B cell (primary cell): ENCODE results near the gene GNLY. TPM values are rescaled to one million over a fixed set of nuclear protein-coding genes. Genes with fewer than 3 reads are reported as not detected.

Source experiments
- ATAC-seq: fragments of 200-7000 bp; cut with Tn5 transposase; one replicate; pipeline ENCODE4 v1.10.0; 2021; ENCODE audit warnings: low read depth, mild to moderate bottlenecking, moderate number of reproducible peaks, moderate library complexity
- CTCF ChIA-PET: fragments of 350-600 bp; sonication (Branson Sonifier 250); formaldehyde crosslinking; loops from one replicate; lab custom pipeline; 2021; ENCODE audit warnings: antibody characterized with exemption, inconsistent platforms; lab: Charles Lee
- POLR2A ChIA-PET: fragments of 350-600 bp; sonication (Branson Sonifier 250); formaldehyde crosslinking; loops from one replicate; lab custom pipeline; 2021; ENCODE audit warnings: antibody characterized with exemption; lab: Charles Lee
- DNase-seq: peaks from one replicate; pipeline ENCODE4 v3.0.0; 2013
- H2AFZ ChIP-seq: 2 replicates; pipeline ENCODE4 v1.6.1; 2012; ENCODE audit warnings: mild to moderate bottlenecking, low read depth, low read length; ENCODE audit not compliant: insufficient read depth, poor library complexity, severe bottlenecking
- H3K27ac ChIP-seq, 2 donors: 1 replicate in 1 of 2; 2 replicates in 1 of 2; pipeline ENCODE4 v1.5.1; 2012 to 2013; ENCODE audit warnings: low read length in 2 of 2, mild to moderate bottlenecking in 2 of 2, moderate library complexity in 1 of 2
- H3K27me3 ChIP-seq, 4 experiments: fragments of 200-600 bp in 1 of 4; sonication (generic) in 1 of 4; replicated peaks in 1 of 4; 1 replicate in 2 of 4; 2 replicates in 2 of 4; pipeline versions ENCODE4 v1.6.1 to v1.7.0; 2013 to 2016; ENCODE audit warnings: low read length in 3 of 4, mild to moderate bottlenecking in 2 of 4, mixed read lengths in 1 of 4, moderate library complexity in 1 of 4; ENCODE audit not compliant: insufficient read depth in 4 of 4, control insufficient read depth in 3 of 4; ENCODE audit errors: control extremely low read depth in 1 of 4
- H3K36me3 ChIP-seq, 2 experiments: replicated peaks in 1 of 2; 1 replicate in 1 of 2; 2 replicates in 1 of 2; pipeline versions ENCODE4 v1.6.1 to v1.7.1; 2013; ENCODE audit warnings: low read length in 1 of 2; ENCODE audit not compliant: insufficient read depth in 2 of 2, control insufficient read depth in 1 of 2; ENCODE audit errors: control extremely low read depth in 1 of 2, extremely low read depth in 1 of 2
- H3K4me1 ChIP-seq, 2 donors: fragments of 200-600 bp in 1 of 2; sonication (generic) in 1 of 2; 1 replicate in 1 of 2; 2 replicates in 1 of 2; pipeline versions ENCODE4 v1.5.1 to v1.6.1; 2013 to 2017; ENCODE audit warnings: low read length in 2 of 2; ENCODE audit not compliant: control insufficient read depth in 2 of 2, insufficient read depth in 2 of 2
- H3K4me2 ChIP-seq: replicated peaks from 2 replicates; pipeline ENCODE3; 2012; ENCODE audit warnings: mild to moderate bottlenecking, low read depth, low read length; ENCODE audit not compliant: poor library complexity, severe bottlenecking
- H3K4me3 ChIP-seq, 5 experiments: fragments of 200-600 bp in 1 of 5; sonication (generic) in 1 of 5; 1 replicate in 3 of 5; 2 replicates in 2 of 5; pipeline versions ENCODE4 v1.5.1 to v1.7.0; 2011 to 2016; ENCODE audit warnings: low read length in 4 of 5, mild to moderate bottlenecking in 4 of 5, low read depth in 2 of 5, control low read depth in 1 of 5, moderate library complexity in 1 of 5; ENCODE audit not compliant: insufficient read depth in 1 of 5; ENCODE audit errors: control extremely low read depth in 1 of 5, extremely low read depth in 1 of 5
- H3K79me2 ChIP-seq: fragments of 200-600 bp; sonication (generic); one replicate; pipeline ENCODE4 v1.6.0; 2016; ENCODE audit warnings: low read length; ENCODE audit not compliant: control insufficient read depth, insufficient read depth
- H3K9ac ChIP-seq: fragments of 200-600 bp; sonication (generic); 2 replicates; pipeline ENCODE4 v1.6.1; 2017; ENCODE audit warnings: mild to moderate bottlenecking, low read length, moderate library complexity
- H3K9me3 ChIP-seq, 3 donors: one replicate each; pipeline versions ENCODE4 v1.6.1 to v1.7.1; 2013; ENCODE audit warnings: low read length in 2 of 3; ENCODE audit not compliant: control insufficient read depth in 2 of 3, insufficient read depth in 1 of 3; ENCODE audit errors: control extremely low read depth in 1 of 3
- H4K20me1 ChIP-seq: 2 replicates; pipeline ENCODE4 v1.6.0; 2012; ENCODE audit warnings: mild to moderate bottlenecking, low read length; ENCODE audit not compliant: insufficient read depth, control insufficient read depth, poor library complexity, severe bottlenecking
- H3K27ac Mint-ChIP-seq: one replicate; pipeline ENCODE4 v1.8.0; 2021; ENCODE audit warnings: mixed read lengths
- H3K27me3 Mint-ChIP-seq: one replicate; pipeline ENCODE4 v1.8.0; 2021; ENCODE audit warnings: mixed read lengths
- H3K4me1 Mint-ChIP-seq: one replicate; pipeline ENCODE4 v1.8.0; 2021; ENCODE audit warnings: mixed read lengths
- H3K4me3 Mint-ChIP-seq: one replicate; pipeline ENCODE4 v1.8.0; 2021; ENCODE audit warnings: mixed read lengths
- H3K9me3 Mint-ChIP-seq: one replicate; pipeline ENCODE4 v1.8.0; 2022; ENCODE audit warnings: mixed read lengths; ENCODE audit not compliant: insufficient read depth
- CTCF ChIP-seq: fragments of 200-600 bp; IDR thresholded peaks from one replicate; pipeline ENCODE4 v1.8.0; 2022; ENCODE audit warnings: antibody characterized with exemption, mild to moderate bottlenecking
- EZH2 ChIP-seq: IDR thresholded peaks from 2 replicates; pipeline ENCODE4 v1.6.1; 2012; ENCODE audit warnings: borderline replicate concordance, low read depth, mild to moderate bottlenecking, moderate library complexity, low read length; ENCODE audit not compliant: insufficient read depth, poor library complexity, severe bottlenecking
- WGBS: methylation state at CpG from one replicate; pipeline ENCODE4 v1.1.5; 2013; ENCODE audit warnings: missing lambda C conversion rate; ENCODE audit not compliant: insufficient coverage; 5-methylcytosine and 5-hydroxymethylcytosine counted together
- intact Hi-C: fragments of 100-400 bp; cut with micrococcal nuclease; formaldehyde crosslinking; loops from one replicate; pipeline ENCODE4 v1.10.0; 2022
- polyA minus RNA-seq: library from RNA; depleted of rRNA, polyadenylated mRNA; stranded (reverse); fragments of >200 nt; gene quantifications from 2 replicates; pipeline ENCODE4 v1.2.3, GENCODE V29; 2012
- polyA plus RNA-seq: library from polyadenylated mRNA; depleted of rRNA; stranded (reverse); fragments of >200 nt; gene quantifications from 2 replicates; pipeline ENCODE4 v1.2.3, GENCODE V29; 2012
- total RNA-seq, 2 donors: library from RNA; stranded (reverse); fragments of 120-200 nt in 1 of 2; gene quantifications; 1 replicate in 1 of 2; 2 replicates in 1 of 2; pipeline versions ENCODE4 v1.2.3 to v1.2.4, GENCODE V29; 2013 to 2022

Gene GNLY
- total RNA-seq (4.2 and 4.3 TPM in 2 replicates), polyA plus RNA-seq (3.9 and 18.1 TPM in 2 replicates), polyA minus RNA-seq (2.2 and 9.8 TPM in 2 replicates)
- 3.3 TPM for total RNA-seq (2013)

GRCh38 chr2:85694052-85695025 is at the start of gene GNLY:
Gene GNLY (plus strand): TSS chr2:85694358. CDS start chr2:85694419, 61 bp downstream.
- no peak within 1 kb of the TSS for H3K27ac ChIP-seq
- no peak within 1 kb of the TSS for H2AFZ ChIP-seq
- no peaks in the 10 kb centered on the region for H3K4me1 ChIP-seq
- no peak within 1 kb of the TSS for H3K4me2 ChIP-seq
- intact Hi-C loops, result no loop called here
- no peaks in the 10 kb centered on the region for H4K20me1 ChIP-seq
- H3K27ac Mint-ChIP-seq, result no peak within 1 kb of the TSS
- H3K27me3 ChIP-seq, result no peaks in the 10 kb centered on the region
- POLR2A ChIA-PET, result no interaction called here
- no peaks in the 10 kb centered on the region for H3K36me3 ChIP-seq
- H3K4me1 Mint-ChIP-seq, result peaks cover 4% of the 10 kb centered on the region
- peaks cover 5% of the 10 kb centered on the region for H3K27me3 Mint-ChIP-seq
- ATAC-seq (no peak), DNase-seq (no peak)
- no peak within 1 kb of the TSS for H3K4me3 ChIP-seq
- CTCF ChIA-PET, result interaction anchor here (1.1 to 4.2 kb wide), 3 partner anchors 13 to 57 kb away, joined by 3 to 17 read pairs (median 4); no protein-coding TSS in a partner anchor
- H3K4me3 Mint-ChIP-seq, result no peak within 1 kb of the TSS
- no peak within 1 kb of the TSS for H3K9ac ChIP-seq
- no peaks in the 10 kb centered on the region for H3K9me3 ChIP-seq
- no peaks in the 10 kb centered on the region for H3K79me2 ChIP-seq
- TF ChIP-seq CTCF (no peak), EZH2 (no peak)
- H3K9me3 Mint-ChIP-seq, result no peaks in the 10 kb centered on the region
- 93% methylated on average over 14 of the region's 15 CpGs for WGBS

GRCh38 chr2:85644909-85645308 is 49.2 kb upstream of the GNLY start:
- H3K4me1 Mint-ChIP-seq, result peaks cover 22% of the 10 kb centered on the region
- H2AFZ ChIP-seq, result no peak overlapping the region
- no peak overlapping the region for H3K27ac Mint-ChIP-seq
- POLR2A ChIA-PET, result no interaction called here
- no peak overlapping the region for H3K4me3 Mint-ChIP-seq
- no peak overlapping the region for H3K9ac ChIP-seq
- ATAC-seq (no peak), DNase-seq (no peak)
- H3K4me1 ChIP-seq, result peaks cover 18 to 26% of the 10 kb centered on the region in 2 donors
- no peak overlapping the region for H3K4me3 ChIP-seq
- peaks cover 29% of the 10 kb centered on the region for H4K20me1 ChIP-seq
- H3K79me2 ChIP-seq, result peaks cover 7% of the 10 kb centered on the region
- no peaks in the 10 kb centered on the region for H3K9me3 ChIP-seq
- no peak overlapping the region for H3K4me2 ChIP-seq
- H3K9me3 Mint-ChIP-seq, result no peaks in the 10 kb centered on the region
- CTCF ChIA-PET, result interaction anchor here (3.0 to 4.1 kb wide), 2 partner anchors 9 to 63 kb away, joined by 10 to 22 read pairs; no protein-coding TSS in a partner anchor
- no peaks in the 10 kb centered on the region for H3K27me3 ChIP-seq
- intact Hi-C loops, result no loop called here
- peaks cover 10 to 93% of the 10 kb centered on the region in 2 experiments for H3K36me3 ChIP-seq
- over 99% methylated on average over 6 of the region's 8 CpGs for WGBS
- TF ChIP-seq EZH2, result no peak
- TF ChIP-seq CTCF, result no peak
- no peaks in the 10 kb centered on the region for H3K27me3 Mint-ChIP-seq
- no peak overlapping the region for H3K27ac ChIP-seq
